Effector memory CD4-positive, alpha-beta T cell (primary cell): ENCODE data around the gene BMPR2.
"Not testable (repeated sequence)": the region's sequence is repeated elsewhere in the genome, so short reads cannot be mapped to it uniquely, and the experiment has no call there.

ENCODE experiments used
- DNase-seq, 3 donors: peaks; one replicate each; pipeline ENCODE4 v3.0.0-alpha.2; 2020
- H3K27ac ChIP-seq: 2 replicates; pipeline ENCODE4 v1.7.0; 2013; ENCODE audit warnings: mild to moderate bottlenecking, low read length, moderate library complexity; ENCODE audit not compliant: insufficient read depth, poor library complexity, severe bottlenecking
- H3K27me3 ChIP-seq: replicated peaks from 2 replicates; pipeline ENCODE4 v1.7.0; 2013; ENCODE audit warnings: mild to moderate bottlenecking, low read length; ENCODE audit not compliant: insufficient read depth, control insufficient read depth, poor library complexity, severe bottlenecking
- H3K36me3 ChIP-seq: 2 replicates; pipeline ENCODE4 v1.7.0; 2013; ENCODE audit warnings: mild to moderate bottlenecking, low read length, moderate library complexity; ENCODE audit not compliant: control insufficient read depth, insufficient read depth
- H3K4me1 ChIP-seq: 2 replicates; pipeline ENCODE4 v1.7.0; 2013; ENCODE audit warnings: low read length, mild to moderate bottlenecking; ENCODE audit not compliant: control insufficient read depth, insufficient read depth, poor library complexity, severe bottlenecking
- H3K4me3 ChIP-seq: 2 replicates; pipeline ENCODE4 v1.7.0; 2013; ENCODE audit warnings: low read length, low read depth, mild to moderate bottlenecking; ENCODE audit not compliant: insufficient read depth, poor library complexity, severe bottlenecking
- H3K9me3 ChIP-seq: 2 replicates; pipeline ENCODE4 v1.7.0; 2013; ENCODE audit warnings: mild to moderate bottlenecking, low read length, moderate library complexity; ENCODE audit not compliant: control insufficient read depth

BMPR2 gene

GRCh38 chr2:202418027-202418426 lies 41.9 kb downstream of the BMPR2 start:
- no peak for DNase-seq

DNA sequence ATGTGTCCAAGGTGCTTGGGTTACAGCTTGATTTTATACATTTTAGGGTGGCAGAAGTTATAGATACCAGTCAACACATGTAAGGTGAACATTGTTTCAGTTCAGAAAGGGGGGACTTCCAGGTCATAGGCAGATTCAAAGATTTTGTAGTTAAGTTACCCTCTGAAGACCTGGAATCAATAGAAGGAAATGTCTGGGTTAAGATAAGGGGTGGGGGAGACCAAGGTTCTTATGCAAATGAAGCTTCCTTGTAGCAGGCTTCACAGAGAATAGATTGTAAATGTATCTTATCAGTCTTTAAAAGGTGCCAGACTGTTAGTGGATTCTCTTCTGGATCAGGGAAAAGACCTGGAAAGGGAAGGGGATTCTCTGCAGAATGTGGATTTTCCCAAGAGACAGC lies 42.4 kb downstream of the BMPR2 start:
- Histone ChIP-seq H3K9me3 (no peaks in the 10 kb centered on the region), H3K4me3 (no peak overlapping the region), H3K4me1 (no peaks in the 10 kb centered on the region), H3K27me3 (no peaks in the 10 kb centered on the region), H3K36me3 (no peaks in the 10 kb centered on the region), H3K27ac (no peak overlapping the region)
- DNase-seq, result no peak

More at GRCh38 chr2:202418027-202418426, 41.9 kb downstream of the BMPR2 start:
- Histone ChIP-seq H3K27me3 (no peaks in the 10 kb centered on the region), H3K9me3 (no peaks in the 10 kb centered on the region), H3K36me3 (no peaks in the 10 kb centered on the region), H3K27ac (no peak overlapping the region), H3K4me1 (no peaks in the 10 kb centered on the region), H3K4me3 (no peak overlapping the region)

GRCh38 chr2:202423139-202423538 lies 47.0 kb downstream of the BMPR2 start:
- Histone ChIP-seq H3K4me1 (no peaks in the 10 kb centered on the region), H3K36me3 (no peaks in the 10 kb centered on the region), H3K27me3 (no peaks in the 10 kb centered on the region), H3K4me3 (no peak overlapping the region), H3K27ac (no peak overlapping the region), H3K9me3 (no peaks in the 10 kb centered on the region)
- DNase-seq, result no peak

DNA sequence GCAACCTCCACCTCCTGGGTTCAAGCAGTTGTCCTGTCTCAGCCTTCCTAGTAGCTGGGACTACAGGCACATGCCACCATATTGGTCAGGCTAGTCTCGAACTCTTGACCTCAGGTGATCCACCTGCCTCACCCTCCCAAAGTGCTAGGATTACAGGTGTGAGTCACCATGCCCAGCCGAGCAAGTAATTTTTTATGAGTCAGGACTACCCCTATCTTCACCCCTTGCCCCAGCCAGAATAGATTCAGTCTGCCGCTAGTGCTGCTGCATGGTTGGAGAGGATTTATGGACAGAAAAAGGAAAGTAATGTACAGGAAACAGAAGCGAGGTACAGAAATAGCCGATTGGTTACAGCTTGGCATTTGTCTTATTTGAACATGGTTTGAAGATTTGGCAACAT lies 48.9 kb downstream of the BMPR2 start:
- Histone ChIP-seq H3K4me1 (no peaks in the 10 kb centered on the region), H3K4me3 (no peak overlapping the region), H3K9me3 (no peaks in the 10 kb centered on the region), H3K27me3 (no peaks in the 10 kb centered on the region), H3K36me3 (no peaks in the 10 kb centered on the region), H3K27ac (no peak overlapping the region)
- DNase-seq, result no peak

DNA sequence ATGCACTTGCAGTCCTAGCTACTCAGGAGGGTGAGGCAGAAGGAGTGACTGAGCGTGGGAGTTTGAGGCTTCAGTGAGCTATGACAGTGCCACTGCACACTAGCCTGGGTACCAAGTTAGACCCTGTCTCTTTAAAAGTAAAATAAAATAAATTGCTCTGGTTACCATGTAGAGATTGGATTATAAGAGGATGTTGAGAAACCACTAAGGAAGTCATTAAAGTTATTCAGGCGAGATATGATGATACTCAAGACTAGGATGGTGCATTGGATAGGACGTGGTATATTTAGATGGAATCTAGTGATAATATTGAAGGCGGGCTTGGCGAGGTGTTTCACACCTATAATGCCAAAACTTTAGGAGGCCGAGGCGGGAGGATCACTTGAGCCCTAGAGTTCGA lies 50.6 kb downstream of the BMPR2 start:
- Histone ChIP-seq H3K27ac (no peak overlapping the region), H3K4me1 (no peaks in the 10 kb centered on the region), H3K36me3 (no peaks in the 10 kb centered on the region), H3K4me3 (no peak overlapping the region), H3K9me3 (no peaks in the 10 kb centered on the region), H3K27me3 (no peaks in the 10 kb centered on the region)
- no peak for DNase-seq

GRCh38 chr2:202429164-202429980 lies 53.2 kb downstream of the BMPR2 start:
- DNase-seq, result no peak

GRCh38 chr2:202432776-202433175 lies 56.6 kb downstream of the BMPR2 start:
- Histone ChIP-seq H3K9me3 (no peaks in the 10 kb centered on the region), H3K27ac (no peak overlapping the region), H3K4me1 (no peaks in the 10 kb centered on the region), H3K4me3 (no peak overlapping the region), H3K27me3 (no peaks in the 10 kb centered on the region), H3K36me3 (no peaks in the 10 kb centered on the region)
- no peak for DNase-seq

More at GRCh38 chr2:202429164-202429980, 53.2 kb downstream of the BMPR2 start:
- Histone ChIP-seq H3K4me3 (no peak overlapping the region), H3K36me3 (no peaks in the 10 kb centered on the region), H3K4me1 (no peaks in the 10 kb centered on the region), H3K27me3 (no peaks in the 10 kb centered on the region), H3K27ac (no peak overlapping the region), H3K9me3 (no peaks in the 10 kb centered on the region)

DNA sequence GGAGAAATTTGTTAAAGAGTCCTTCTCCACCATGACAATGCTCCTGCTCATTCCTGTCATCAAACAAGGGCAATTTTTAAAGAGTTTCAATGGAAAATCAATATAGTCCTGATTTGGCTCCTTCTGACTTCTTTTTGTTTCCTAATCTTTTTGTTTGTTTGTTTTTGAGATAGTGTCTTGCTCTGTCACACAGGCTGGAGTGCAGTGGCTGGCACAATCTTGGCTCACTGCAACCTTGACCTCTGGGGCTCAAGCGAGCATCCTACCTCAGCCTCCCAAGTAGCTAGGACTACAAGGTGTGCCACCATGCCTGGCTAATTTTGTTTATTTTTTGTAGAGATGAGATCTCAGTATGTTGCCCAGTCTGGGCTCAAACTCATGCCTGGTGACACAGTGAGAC lies 58.3 kb downstream of the BMPR2 start:
- H3K27ac ChIP-seq, result no peak overlapping the region
- H3K9me3 ChIP-seq, result no peaks in the 10 kb centered on the region
- H3K4me1 ChIP-seq, result no peaks in the 10 kb centered on the region
- H3K27me3 ChIP-seq, result no peaks in the 10 kb centered on the region
- no peaks in the 10 kb centered on the region for H3K36me3 ChIP-seq
- no peak for DNase-seq
- H3K4me3 ChIP-seq, result no peak overlapping the region

- H3K36me3 ChIP-seq, result no peaks in the 10 kb centered on the region
- H3K4me3 ChIP-seq, result no peak overlapping the region
- H3K27me3 ChIP-seq, result no peaks in the 10 kb centered on the region
- no peak overlapping the region for H3K27ac ChIP-seq
- no peaks in the 10 kb centered on the region for H3K9me3 ChIP-seq
- DNase-seq, result no peak
- H3K4me1 ChIP-seq, result no peaks in the 10 kb centered on the region
These were observed 60.5 kb downstream of the BMPR2 start for GRCh38 chr2:202436626-202437025.

GRCh38 chr2:202440117-202440516 lies 64.0 kb downstream of the BMPR2 start:
- not testable (repeated sequence) for H3K27me3 ChIP-seq, H3K9me3 ChIP-seq, H3K4me3 ChIP-seq, DNase-seq, H3K36me3 ChIP-seq, H3K4me1 ChIP-seq, H3K27ac ChIP-seq
